PC-3 (cell line): ENCODE results near the gene ATP2B2.

Source experiments
- CTCF ChIP-seq: fragments of 300-600 bp; sonication (generic); conservative IDR thresholded peaks from 2 replicates; pipeline ENCODE4 v1.5.1; 2017; ENCODE audit warnings: antibody characterized with exemption, low read depth, mild to moderate bottlenecking, low read length
- EZH2 ChIP-seq: fragments of 300-600 bp; sonication (generic); IDR thresholded peaks from one replicate; pipeline ENCODE4 v1.6.1; 2017; ENCODE audit warnings: antibody characterized with exemption, mild to moderate bottlenecking, low read length; ENCODE audit not compliant: unreplicated experiment

- no peak for TF ChIP-seq CTCF
- no peak for TF ChIP-seq EZH2
Observed at GRCh38 chr3:10485806-10486205, 19.6 kb downstream of the ATP2B2 start.
